ENCODE results near the gene LXN. TPM values are rescaled to one million over a fixed set of nuclear protein-coding genes. Genes with fewer than 3 reads are reported as not detected.
A peak's percentile ranks its signal among the peaks of the same experiment; 100 is the strongest.

LXN gene
- polyA plus RNA-seq, 1 experiment: 56.2 TPM

- H3K4me3 ChIP-seq (ENCODE audit: low read depth, low read length): no peak overlapping the region
- H3K36me3 ChIP-seq (ENCODE audit: control insufficient read depth, insufficient read depth, low read length): peaks cover 6% of the 10 kb centered on the region
- H3K27me3 ChIP-seq (ENCODE audit: control insufficient read depth, insufficient read depth, low read length): no peaks in the 10 kb centered on the region
- ChIA-PET CTCF (interaction anchor here (0.8 kb wide), 1 partner anchor 140 kb away, joined by 3 read pairs; no protein-coding TSS in a partner anchor), POLR2A (no interaction called here)
- TF ChIP-seq CTCF (IDR thresholded peaks at IDR 0.05; ENCODE audit: insufficient read depth, low read depth, low read length): no peak
- DNase-seq (ENCODE audit: low read depth): no peak
Measured at GRCh38 chr3:158649791-158650190, 22.7 kb downstream of the LXN start.

GRCh38 chr3:158644345-158644908 is 28.0 kb downstream of the LXN start, which contains the start of gene GFM1:
Gene GFM1 (plus strand): TSS chr3:158644527. CDS start chr3:158644635, 108 bp downstream.
- peak; percentile 94 for TF ChIP-seq CTCF (IDR thresholded peaks at IDR 0.05; ENCODE audit: insufficient read depth, low read depth, low read length)
- CTCF ChIA-PET: interaction anchor here (0.7 to 3.7 kb wide), 25 partner anchors 10 to 615 kb away, joined by 3 to 32 read pairs (median 6); partner anchors contain the start of genes MFSD1 and MLF1
- DNase-seq (ENCODE audit: low read depth): peak; percentile 80
- Histone ChIP-seq H3K4me3 (ENCODE audit: low read depth, low read length) (peak within 1 kb of the TSS; percentile 99), H3K36me3 (ENCODE audit: control insufficient read depth, insufficient read depth, low read length) (peaks cover 2% of the 10 kb centered on the region), H3K27me3 (ENCODE audit: control insufficient read depth, insufficient read depth, low read length) (no peaks in the 10 kb centered on the region)
- POLR2A ChIA-PET: interaction anchor here (0.8 kb wide), 1 partner anchor 74 kb away, joined by 22 read pairs; the partner anchor contains the start of gene MLF1

GRCh38 chr3:158642474-158643210 is 29.8 kb downstream of the LXN start:
- DNase-seq (ENCODE audit: low read depth): no peak
- no peak for TF ChIP-seq CTCF (IDR thresholded peaks at IDR 0.05; ENCODE audit: insufficient read depth, low read depth, low read length)
- Histone ChIP-seq H3K27me3 (ENCODE audit: control insufficient read depth, insufficient read depth, low read length) (no peaks in the 10 kb centered on the region), H3K4me3 (ENCODE audit: low read depth, low read length) (no peak overlapping the region), H3K36me3 (ENCODE audit: control insufficient read depth, insufficient read depth, low read length) (no peaks in the 10 kb centered on the region; the same call in none of the 2 replicates)
- ChIA-PET CTCF (interaction anchor here (0.6 to 3.7 kb wide), 5 partner anchors 20 to 228 kb away, joined by 3 to 32 read pairs (median 4); no protein-coding TSS in a partner anchor), POLR2A (no interaction called here)

GRCh38 chr3:158642005-158642404 is 30.4 kb downstream of the LXN start:
- TF ChIP-seq CTCF (IDR thresholded peaks at IDR 0.05; ENCODE audit: insufficient read depth, low read depth, low read length): no peak
- CTCF ChIA-PET: interaction anchor here (0.6 to 1.1 kb wide), 2 partner anchors 102 to 229 kb away, joined by 4 read pairs; no protein-coding TSS in a partner anchor
- Histone ChIP-seq H3K4me3 (ENCODE audit: low read depth, low read length) (no peak overlapping the region), H3K36me3 (ENCODE audit: control insufficient read depth, insufficient read depth, low read length) (no peaks in the 10 kb centered on the region; the same call in 1 of the 2 replicates), H3K27me3 (ENCODE audit: control insufficient read depth, insufficient read depth, low read length) (no peaks in the 10 kb centered on the region)
- POLR2A ChIA-PET: no interaction called here
- no peak for DNase-seq (ENCODE audit: low read depth)

GRCh38 chr3:158640646-158641045 is 31.8 kb downstream of the LXN start:
- DNase-seq (ENCODE audit: low read depth): no peak
- POLR2A ChIA-PET: no interaction called here
- Histone ChIP-seq H3K4me3 (ENCODE audit: low read depth, low read length) (no peak overlapping the region), H3K36me3 (ENCODE audit: control insufficient read depth, insufficient read depth, low read length) (no peaks in the 10 kb centered on the region), H3K27me3 (ENCODE audit: control insufficient read depth, insufficient read depth, low read length) (no peaks in the 10 kb centered on the region)
- TF ChIP-seq CTCF (IDR thresholded peaks at IDR 0.05; ENCODE audit: insufficient read depth, low read depth, low read length): no peak
- CTCF ChIA-PET: no interaction called here

All from BJ (cell line).